ENCODE results near the gene TMEM132A.
"Not testable (repeated sequence)": the region's sequence is repeated elsewhere in the genome, so short reads cannot be mapped to it uniquely, and the experiment has no call there.

TMEM132A gene

DNA sequence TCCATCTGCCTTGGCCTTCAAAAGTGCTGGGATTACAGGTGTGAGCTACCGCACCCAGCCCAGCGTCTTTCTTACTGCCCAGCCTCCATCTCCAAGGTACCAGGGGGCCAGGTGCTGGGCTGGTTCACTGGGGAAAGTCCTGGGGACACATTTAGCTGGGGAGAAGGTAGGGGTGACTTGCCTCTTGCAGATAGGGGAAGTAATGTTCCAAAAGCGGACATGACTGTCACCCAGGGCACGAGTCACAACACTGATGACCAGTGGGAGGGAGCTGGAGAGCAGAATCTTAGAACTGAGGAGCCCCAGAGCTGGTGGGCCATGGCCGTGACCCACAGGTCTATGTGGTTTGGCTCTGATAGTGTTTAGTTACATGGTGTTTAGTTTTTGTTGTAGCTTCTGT, 30.2 kb downstream of the TMEM132A start:
- no peak for DNase-seq (ENCODE audit: low read depth in 1 of 2, low spot score in 1 of 2)

DNA sequence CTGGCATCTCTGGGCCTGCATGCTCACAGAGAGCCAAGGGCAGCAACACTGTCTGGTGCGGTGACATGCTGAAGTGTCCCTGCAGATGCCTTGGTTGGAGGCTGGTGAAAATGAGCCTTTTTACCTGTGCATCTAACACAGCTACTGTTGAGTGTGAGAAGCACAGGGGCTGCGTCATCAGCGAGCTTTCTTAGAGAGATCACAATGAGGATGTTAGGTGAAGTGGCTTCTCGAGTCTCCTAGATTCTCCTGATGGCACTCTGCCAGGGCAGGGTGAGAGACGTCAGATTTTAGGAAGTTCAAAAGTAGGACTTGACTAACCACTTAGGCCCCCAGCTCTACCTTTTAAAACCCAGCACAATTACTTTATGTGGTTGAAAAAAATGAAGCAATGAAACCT, 31.3 kb downstream of the TMEM132A start:
- DNase-seq (ENCODE audit: low read depth in 1 of 2, low spot score in 1 of 2), result no peak

DNA sequence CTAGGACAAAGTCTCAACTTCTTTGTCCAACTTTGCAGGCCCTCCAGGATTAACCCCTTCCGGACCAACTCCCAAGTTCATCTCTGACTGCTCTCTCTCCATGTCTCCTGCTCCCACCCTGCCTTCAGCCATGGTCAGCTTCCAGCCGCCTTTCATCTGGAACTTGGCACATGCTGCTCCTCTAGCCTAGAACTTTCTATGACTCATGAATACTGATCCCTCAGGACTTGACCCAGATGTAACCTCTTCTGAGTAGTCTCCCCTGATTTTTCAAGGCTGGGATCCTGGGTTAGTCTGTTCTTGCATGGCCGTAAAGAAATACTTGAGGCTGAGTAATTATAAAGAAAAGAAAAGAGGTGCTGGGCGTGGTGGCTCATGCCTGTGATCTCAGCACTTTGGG, 32.9 kb downstream of the TMEM132A start:
- no peak for DNase-seq (ENCODE audit: low read depth in 1 of 2, low spot score in 1 of 2)

DNA sequence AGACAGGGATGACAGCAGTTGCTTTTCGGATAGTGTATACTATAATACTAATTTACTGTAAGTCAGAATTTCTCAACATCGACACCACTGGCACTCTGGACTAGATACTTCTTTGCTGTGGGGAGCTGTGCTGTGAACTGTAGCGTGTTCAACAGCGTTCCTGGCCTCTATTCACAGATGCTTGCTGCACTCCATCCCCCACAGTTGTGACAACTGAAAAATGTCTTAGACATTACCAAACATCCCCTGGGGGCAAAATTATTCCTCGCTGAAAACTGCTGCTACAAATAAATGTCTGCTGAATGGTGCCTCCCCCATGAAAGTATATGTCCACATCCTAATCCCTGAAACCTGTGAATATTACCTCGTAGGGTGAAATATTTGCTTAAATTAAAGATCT, 35.2 kb downstream of the TMEM132A start:
- DNase-seq (ENCODE audit: low read depth in 1 of 2, low spot score in 1 of 2), result no peak

DNA sequence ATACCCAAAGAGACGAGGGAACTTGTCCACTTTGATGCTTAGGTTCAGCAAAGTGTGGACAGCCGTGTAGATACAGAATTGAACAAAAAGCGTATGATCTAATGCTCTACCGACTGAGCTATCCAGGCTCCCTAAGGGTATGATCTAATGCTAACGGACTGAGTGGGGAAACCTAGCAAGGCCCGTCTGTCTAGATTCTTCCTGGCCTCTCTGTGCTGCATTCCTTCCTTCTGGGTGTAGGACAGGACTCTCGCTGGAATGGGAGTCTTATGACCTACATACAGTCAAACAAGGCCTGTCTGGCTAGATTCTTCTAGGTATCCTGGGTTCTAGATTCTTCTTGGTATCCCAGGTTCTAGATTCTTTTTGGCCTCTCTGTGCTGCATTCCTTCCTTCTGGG, 36.1 kb downstream of the TMEM132A start:
- no peak for DNase-seq (ENCODE audit: low read depth in 1 of 2, low spot score in 1 of 2)

DNA sequence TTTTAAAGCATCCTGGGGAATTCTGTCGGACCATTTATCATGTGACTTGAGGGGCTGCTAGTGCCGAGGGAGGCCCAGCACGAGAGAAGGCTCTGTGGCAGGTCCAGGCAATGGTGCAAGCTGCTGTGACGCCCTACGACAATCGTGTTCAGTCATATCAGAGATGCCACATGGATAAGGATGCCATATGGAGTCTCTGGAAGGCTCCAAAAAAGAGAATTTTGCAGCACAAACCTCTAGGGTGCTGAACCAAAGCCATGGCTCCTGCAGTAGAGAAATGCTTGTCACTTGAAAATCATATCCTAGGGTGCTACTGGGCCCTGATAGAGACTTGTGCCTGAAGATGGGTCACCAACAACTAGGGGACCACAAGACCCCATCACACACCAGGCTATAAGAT, 40.5 kb downstream of the TMEM132A start:
- DNase-seq (ENCODE audit: low read depth in 1 of 2, low spot score in 1 of 2), result no peak

DNA sequence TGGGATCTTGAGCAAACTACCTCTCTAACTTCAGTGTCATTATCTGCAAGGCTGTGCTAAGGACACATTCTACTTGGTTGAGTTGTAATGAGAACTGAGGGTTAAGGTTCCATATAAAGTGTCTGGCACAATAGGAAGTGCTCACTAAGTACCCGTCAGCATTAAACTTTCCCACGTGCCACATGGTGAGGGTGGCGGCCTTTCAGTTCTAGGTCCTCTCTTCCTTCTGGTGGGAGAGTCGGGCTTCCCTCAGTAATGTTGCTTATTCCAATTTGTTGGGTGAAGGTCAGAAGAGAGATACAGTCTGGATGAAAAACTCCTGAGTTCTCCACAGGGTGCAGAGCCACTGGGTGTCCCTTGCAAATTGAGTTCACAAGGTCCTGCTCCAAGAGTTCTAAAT, 42.6 kb downstream of the TMEM132A start:
- DNase-seq (ENCODE audit: low read depth in 1 of 2, low spot score in 1 of 2), result no peak

DNA sequence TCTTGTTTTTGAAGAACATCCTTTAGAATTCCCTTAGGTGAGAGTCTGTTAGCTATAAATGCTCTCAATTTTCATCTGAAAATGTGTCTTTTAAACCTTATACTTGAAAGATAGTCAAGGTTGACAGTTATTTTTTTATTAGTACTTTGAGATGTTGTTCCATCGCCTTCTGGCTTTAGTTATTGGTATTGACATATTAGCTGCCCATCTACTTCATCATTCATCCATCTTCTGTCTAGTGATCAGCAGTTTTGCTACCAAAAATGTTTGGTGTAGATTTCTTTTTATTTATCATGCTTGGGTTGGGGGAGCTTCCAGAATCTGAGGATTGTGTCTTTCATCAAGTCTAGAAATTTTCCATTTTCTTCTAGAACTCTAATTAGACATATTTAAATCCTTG, 44.0 kb downstream of the TMEM132A start:
- no peak for DNase-seq (ENCODE audit: low read depth in 1 of 2, low spot score in 1 of 2)

DNA sequence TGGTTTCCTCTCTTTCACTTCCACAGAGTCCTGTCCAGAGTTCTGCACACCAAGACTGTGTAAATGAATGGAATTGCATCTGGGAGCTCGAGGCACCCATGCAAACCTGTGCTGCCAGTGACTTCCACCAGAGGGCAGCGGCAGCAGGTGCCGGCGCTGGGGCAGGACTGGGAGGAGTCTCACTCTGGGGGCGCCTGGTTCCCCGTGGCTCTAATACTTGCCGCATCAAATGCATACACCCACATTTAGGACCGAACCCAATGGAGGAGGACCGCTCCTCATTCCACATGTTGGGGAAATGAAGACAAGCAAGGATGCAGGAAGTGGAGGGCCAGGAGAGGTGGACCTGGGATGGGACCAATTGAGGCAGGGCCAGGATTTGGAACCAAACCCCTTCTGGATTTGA, 46.1 kb downstream of the TMEM132A start:
- DNase-seq (ENCODE audit: low read depth in 1 of 2, low spot score in 1 of 2), result peak; percentile 66 to 77

DNA sequence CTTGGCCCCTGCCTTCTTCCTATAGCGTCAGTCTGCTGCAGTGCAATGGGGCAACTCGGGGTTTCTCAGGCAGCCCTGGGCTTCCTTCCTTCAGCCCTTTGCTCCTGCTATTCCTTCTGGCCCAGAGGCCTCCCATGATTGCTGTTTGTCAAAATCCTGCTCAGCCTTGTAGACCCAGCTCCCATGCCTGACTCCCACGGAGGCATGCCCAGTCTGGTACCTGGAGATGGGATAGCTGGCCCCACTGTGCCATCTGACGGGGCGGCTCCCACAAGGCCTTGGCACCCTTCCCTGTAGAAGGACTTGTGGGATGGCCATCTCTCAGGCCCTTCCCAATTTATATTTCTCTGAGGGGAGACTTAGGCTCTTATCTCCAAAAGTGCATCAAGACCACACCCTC, 46.6 kb downstream of the TMEM132A start:
- no peak for DNase-seq (ENCODE audit: low read depth in 1 of 2, low spot score in 1 of 2)

DNA sequence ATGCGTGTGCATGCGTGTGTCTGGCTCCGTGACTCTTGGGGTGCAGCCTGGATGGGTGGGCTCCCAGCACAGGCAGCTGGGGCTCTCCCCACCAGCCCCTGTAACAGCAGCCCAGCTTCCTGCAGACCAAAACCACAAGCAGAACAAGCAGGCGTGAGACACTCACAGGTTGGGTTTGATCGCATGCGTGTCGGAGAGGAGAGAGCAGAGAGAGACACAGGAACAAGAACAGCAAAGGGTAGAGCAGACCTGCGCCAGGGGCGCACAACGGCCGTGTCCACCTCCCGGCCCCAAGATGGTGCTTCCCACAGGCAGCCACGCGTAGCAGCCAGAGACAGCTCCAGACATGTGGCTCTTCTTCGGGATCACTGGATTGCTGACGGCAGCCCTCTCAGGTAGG, 47.3 kb downstream of the TMEM132A start, which contains the start of gene CD6:
Gene CD6 (plus strand): TSS at position 161 of the 400 bp plus-strand sequence. CDS start 186 bp downstream, at position 347.
- peak in 1 of 2 donors; percentile 42 for DNase-seq (ENCODE audit: low read depth in 1 of 2, low spot score in 1 of 2)

DNA sequence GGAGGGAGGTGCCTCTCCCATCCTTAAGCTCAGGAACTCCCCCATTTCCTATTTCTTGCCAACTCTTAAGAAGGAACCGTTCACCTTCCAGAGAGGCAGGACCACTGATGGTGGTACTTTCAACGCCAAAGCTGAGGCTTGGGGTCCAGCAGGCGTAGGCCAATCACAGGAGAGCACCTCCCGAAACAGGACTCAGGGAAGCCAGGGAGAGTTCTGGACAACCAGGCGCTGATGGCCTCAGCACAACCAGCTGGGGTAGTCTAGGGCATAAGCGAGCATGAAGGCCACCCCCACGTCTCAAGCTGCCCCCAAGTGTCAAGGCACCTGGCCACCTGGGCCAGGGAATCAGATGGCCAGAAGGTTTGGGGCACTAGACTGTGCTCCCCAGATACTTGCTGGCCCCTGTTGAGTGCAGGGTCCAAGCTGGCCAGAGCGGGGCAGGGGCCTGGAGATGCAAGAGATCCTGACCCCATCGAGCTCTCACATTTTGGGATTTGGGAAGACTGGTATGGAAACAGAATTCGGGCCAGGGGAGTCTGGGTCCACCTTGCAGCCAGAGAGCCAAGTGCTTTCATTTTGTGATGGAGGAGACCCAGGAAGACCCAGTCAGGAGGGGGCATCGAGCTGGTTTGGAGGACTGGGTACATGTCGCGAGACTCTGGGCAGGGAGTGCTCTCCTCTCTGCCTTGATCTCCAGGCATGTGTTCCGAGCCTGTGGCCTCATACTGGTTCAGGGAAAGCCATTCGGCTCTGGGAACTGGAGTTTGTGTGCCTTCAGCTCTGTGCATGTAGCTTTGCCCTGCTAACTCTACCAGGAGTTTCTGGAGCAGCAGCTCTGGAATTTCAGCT, 48.1 kb downstream of the TMEM132A start:
- no peak for DNase-seq (ENCODE audit: low read depth in 1 of 2, low spot score in 1 of 2)

DNA sequence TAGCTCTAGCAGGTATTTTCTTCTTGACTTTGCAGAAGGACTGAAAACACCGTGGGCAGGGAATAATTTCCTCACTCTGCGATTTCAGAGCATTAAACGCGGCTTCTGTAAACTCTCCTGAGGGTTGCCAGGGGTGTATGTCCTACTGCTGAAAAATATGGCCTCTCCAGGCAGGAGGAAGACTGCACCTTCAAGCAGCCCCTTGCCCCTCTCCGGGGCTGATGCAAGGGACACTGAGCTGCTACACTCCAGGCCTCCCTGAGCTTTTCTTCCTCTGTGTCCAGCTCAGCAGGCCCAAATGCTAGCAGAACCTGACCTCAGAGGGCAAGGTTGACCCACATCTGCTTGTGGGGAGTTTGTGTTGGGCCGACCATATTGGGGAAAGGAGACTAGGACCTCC, 49.4 kb downstream of the TMEM132A start:
- DNase-seq (ENCODE audit: low read depth in 1 of 2, low spot score in 1 of 2), result no peak

DNA sequence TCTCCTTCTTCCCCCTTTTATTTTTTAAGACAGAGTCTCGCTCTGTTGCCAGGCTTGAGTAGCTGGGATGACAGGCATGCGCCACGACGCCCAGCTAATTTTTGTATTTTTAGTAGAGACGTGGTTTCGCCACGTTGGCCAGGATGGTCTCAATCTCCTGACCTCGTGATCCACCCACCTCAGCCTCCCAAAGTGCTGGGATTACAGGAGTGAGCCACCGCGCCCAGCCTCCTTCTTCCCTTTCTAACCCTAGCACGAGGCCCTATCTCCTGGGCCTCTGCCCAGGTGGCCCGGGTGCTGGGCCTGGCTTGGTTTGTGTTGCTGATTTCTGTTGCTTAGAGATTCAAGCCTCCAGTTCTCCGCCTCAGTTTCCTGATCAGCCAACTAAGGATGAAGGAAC, 50.1 kb downstream of the TMEM132A start:
- DNase-seq (ENCODE audit: low read depth in 1 of 2, low spot score in 1 of 2), result not testable (repeated sequence)

DNA sequence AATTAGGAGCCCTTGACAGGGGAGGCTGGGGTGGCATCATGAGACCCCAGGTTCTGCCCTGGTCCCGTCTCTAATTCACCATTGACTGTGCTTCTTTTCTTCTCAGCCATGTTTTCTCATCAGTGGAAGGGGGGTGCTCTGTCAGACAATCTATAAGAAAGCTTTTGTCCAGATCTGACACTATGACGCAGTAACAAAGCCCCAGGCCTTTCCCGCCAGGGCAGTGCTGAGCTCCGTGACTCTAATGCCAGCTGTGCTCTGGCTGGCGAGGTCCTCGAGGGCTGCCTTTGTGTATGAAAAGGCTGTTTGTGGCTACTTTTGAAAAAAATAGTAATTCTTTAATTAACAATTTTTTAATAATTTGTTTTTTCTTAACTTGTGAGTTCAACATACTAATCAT, 50.5 kb downstream of the TMEM132A start:
- no peak for DNase-seq (ENCODE audit: low read depth in 1 of 2, low spot score in 1 of 2)

DNA sequence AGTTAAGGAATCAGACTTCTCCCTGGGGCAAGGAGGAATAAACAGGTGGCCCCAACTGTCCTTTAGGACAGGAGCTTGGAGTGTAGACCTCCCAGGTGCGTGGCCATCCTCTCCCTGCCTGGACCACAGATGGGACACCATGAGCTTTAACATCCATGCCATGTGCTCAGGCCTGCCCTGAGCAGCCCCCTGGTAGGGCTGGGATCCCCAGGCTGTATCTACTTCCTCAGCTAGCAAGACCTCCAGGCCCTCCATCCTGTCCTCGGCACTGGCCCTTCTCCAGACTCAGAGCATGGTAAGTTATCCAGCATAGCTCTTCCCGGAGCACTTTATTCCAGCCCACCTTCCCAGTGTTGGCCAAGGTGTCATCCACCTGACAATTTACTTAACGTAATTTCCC, 53.0 kb downstream of the TMEM132A start:
- DNase-seq (ENCODE audit: low read depth in 1 of 2, low spot score in 1 of 2), result no peak

DNA sequence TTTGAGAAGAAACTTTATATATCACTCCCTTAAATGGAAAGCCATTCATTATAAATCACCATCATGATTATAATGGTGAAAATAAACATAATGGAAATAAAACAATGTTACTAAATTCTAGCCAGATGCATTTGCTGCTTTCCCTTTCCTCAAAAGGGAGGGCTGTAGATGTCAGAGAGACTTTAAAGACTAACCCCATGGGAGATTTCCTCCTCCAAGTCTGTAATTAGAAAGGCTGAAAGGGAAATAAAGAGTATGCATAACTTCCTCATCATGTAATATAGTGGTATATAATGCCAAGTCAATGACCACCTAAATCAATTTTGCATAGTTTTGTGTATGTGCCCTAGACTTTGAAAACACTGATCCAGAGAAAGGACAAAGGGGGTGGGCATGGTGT, 53.6 kb downstream of the TMEM132A start:
- no peak for DNase-seq (ENCODE audit: low read depth in 1 of 2, low spot score in 1 of 2)

DNA sequence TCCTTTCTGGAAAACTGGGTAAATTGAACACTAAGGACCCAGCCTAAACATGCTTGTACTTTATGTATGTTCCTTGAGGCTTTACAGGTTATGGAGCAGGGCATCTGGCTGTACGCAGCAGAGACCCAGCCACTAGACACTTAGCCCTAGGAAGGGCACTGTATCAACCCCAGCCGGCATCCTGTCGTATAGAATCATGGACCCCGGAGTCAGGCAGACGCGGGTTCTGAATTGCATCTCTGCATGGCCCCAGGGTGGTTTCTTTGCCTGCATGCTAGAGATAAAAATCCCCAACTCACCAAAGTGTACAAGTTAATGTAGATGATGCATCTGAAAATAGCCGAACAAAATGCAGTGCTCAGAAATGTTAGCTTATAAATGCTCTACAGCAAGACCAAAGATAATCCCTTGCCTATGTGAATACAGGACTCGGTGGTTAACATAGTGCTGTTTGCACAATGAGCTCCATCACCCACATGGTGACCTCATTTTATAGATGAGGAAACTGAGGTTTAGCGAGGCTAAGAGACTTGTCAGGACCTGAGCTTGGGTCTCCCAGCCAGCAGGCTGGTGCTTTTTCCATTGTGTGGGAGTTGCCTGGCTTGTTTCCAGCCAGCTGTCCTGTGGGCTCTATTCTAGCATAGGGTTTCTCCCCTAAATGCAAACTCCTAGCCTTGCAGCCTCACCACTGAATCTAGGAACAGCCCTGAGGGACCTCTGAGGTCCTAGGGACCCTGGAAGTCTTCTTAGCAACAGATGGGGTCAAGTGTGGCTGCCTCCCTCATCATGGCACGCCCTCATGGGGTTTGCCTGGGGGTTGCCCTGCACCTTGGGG, 54.5 kb downstream of the TMEM132A start:
- no peak for DNase-seq (ENCODE audit: low read depth in 1 of 2, low spot score in 1 of 2)

DNA sequence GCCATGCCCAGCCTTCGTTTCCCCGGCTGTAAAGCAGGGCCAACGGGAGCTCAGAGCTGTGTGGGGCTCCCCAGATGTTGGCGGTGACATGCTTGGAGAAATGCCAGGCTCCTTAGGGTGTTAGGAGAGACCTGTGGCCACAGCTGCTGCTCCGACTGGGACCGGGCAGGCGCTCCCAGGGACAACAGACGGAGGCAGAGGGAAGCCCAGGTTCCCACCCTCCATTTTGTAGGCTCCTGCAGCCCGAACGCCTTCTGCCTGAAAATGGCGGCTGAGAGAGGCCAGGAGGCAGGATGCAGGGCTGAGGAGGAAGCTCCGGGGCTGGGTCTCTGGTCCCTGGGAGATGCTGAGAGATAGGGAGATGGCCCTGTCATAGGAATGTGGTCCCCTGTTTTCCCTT, 57.3 kb downstream of the TMEM132A start:
- no peak for DNase-seq (ENCODE audit: low read depth in 1 of 2, low spot score in 1 of 2)

DNA sequence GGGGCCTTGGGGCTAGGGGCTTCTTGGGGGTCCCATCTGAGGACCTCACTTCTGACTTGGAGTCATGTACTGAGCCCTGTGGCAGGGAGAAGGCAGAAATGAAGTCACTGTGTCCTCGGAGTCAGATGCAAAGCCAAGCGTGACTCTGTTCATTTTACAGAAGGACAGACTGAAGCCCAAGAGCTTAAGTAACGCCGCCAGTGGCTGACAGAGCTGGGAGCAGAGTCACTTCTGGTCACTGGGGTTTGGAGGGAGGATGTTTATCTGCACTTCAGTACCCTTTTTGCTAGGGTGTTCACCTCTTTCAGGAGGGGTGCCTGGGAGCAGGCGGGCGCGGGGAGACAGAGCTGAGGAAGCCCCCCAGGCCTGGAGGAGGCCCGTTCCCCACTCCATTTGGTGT, 57.9 kb downstream of the TMEM132A start:
- no peak for DNase-seq (ENCODE audit: low read depth in 1 of 2, low spot score in 1 of 2)

DNA sequence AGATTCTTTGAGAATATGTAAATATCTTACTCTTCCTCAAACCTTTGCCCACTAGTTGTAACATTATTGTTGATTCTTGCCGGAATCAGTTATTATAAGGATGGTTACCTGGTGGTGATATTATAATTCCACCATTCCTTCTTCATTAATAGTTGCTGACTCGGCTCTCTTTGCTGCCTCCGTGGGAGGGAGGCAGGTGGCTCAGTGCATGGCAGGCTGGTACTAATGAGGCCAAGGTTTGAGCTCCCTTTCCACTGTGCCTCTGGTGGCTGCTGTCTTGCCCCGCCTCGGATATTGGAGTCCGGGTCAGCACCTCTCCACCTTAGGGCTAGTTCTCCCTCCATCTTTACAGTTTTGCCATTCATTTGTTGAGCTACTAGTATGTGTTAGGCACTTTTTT, 59.9 kb downstream of the TMEM132A start:
- DNase-seq (ENCODE audit: low read depth in 1 of 2, low spot score in 1 of 2), result no peak

DNA sequence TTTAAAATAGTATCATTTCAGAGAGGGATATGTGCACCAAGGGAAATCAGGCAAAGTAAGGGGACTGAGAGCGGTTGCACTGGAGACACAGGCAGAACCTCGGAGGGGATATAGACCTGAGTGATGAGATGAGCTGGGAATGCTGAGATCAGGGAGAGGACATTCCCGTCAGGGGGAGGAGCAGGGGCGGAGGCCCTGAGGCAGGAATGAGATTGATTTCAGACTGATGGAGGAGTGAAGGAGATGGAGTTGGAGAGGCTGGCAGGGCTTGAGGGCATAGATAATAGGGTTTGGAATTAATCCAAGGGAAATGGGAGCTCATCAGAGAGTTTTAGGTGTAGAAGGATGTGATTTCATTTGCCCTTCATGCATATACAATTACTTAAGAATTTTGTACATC, 60.4 kb downstream of the TMEM132A start:
- DNase-seq (ENCODE audit: low read depth in 1 of 2, low spot score in 1 of 2), result no peak

Measured in stimulated activated CD4-positive, alpha-beta T cell treated with anti-CD3 and anti-CD28 coated beads, Interleukin-15, amount 100 ng/mL, for 1 hour (primary cell).